Neuronal stem cell (in vitro differentiated cells): ENCODE data around the gene RNF125.

Experiments used
- DNase-seq: peaks from one replicate; pipeline ENCODE4 v3.0.0-alpha.2; 2013; ENCODE audit warnings: low spot score
- H2AFZ ChIP-seq: one replicate; pipeline ENCODE4 v1.6.1; 2013; ENCODE audit warnings: mild to moderate bottlenecking, low read length, inconsistent platforms
- H2AK5ac ChIP-seq: 2 replicates; pipeline ENCODE4 v1.6.1; 2013; ENCODE audit warnings: low read depth, mild to moderate bottlenecking, inconsistent platforms, low read length, moderate library complexity, mixed read lengths
- H2BK120ac ChIP-seq: 2 replicates; pipeline ENCODE4 v1.6.1; 2013; ENCODE audit warnings: low read depth, mild to moderate bottlenecking, inconsistent platforms, low read length, moderate library complexity, mixed read lengths
- H2BK12ac ChIP-seq: one replicate; pipeline ENCODE4 v1.6.1; 2013; ENCODE audit warnings: low read length, inconsistent platforms
- H2BK15ac ChIP-seq: 2 replicates; pipeline ENCODE4 v1.6.1; 2013; ENCODE audit warnings: mild to moderate bottlenecking, low read length, inconsistent platforms, mixed read lengths
- H2BK5ac ChIP-seq: one replicate; pipeline ENCODE4 v1.6.1; 2013; ENCODE audit warnings: inconsistent platforms, mild to moderate bottlenecking, low read length, moderate library complexity
- H3K14ac ChIP-seq: one replicate; pipeline ENCODE4 v1.6.1; 2013; ENCODE audit warnings: low read length, inconsistent platforms
- H3K18ac ChIP-seq: 2 replicates; pipeline ENCODE4 v1.6.1; 2013; ENCODE audit warnings: low read length, inconsistent platforms
- H3K23ac ChIP-seq: 2 replicates; pipeline ENCODE4 v1.6.1; 2013; ENCODE audit warnings: low read depth, mild to moderate bottlenecking, mixed read lengths, low read length, inconsistent platforms; ENCODE audit not compliant: poor library complexity
- H3K27ac ChIP-seq: replicated peaks from 3 replicates; pipeline ENCODE4 v1.5.1; 2013; ENCODE audit warnings: low read length, inconsistent platforms
- H3K27me3 ChIP-seq, 3 experiments: 2 replicates each; pipeline ENCODE4 v1.6.1; 2013; ENCODE audit warnings: low read length in 3 of 3, mild to moderate bottlenecking in 2 of 3, inconsistent platforms in 1 of 3, low read depth in 1 of 3, mixed read lengths in 1 of 3, moderate library complexity in 1 of 3; ENCODE audit not compliant: control insufficient read depth in 3 of 3, insufficient read depth in 3 of 3
- H3K36me3 ChIP-seq, 2 donors: replicated peaks in 1 of 2; 2 replicates each; pipeline ENCODE4 v1.6.1; 2013; ENCODE audit warnings: low read length in 2 of 2; ENCODE audit not compliant: control insufficient read depth in 2 of 2, insufficient read depth in 2 of 2
- H3K4ac ChIP-seq: 2 replicates; pipeline ENCODE4 v1.6.1; 2013; ENCODE audit warnings: inconsistent platforms, mild to moderate bottlenecking, low read length, moderate library complexity
- H3K4me1 ChIP-seq, 2 donors: 1 replicate in 1 of 2; 2 replicates in 1 of 2; pipeline ENCODE4 v1.6.1; 2013; ENCODE audit warnings: low read length in 2 of 2, low read depth in 1 of 2; ENCODE audit not compliant: control insufficient read depth in 2 of 2, insufficient read depth in 1 of 2
- H3K4me2 ChIP-seq: one replicate; pipeline ENCODE4 v1.6.1; 2013; ENCODE audit warnings: mild to moderate bottlenecking, low read length, inconsistent platforms; ENCODE audit not compliant: insufficient read depth, poor library complexity, severe bottlenecking
- H3K4me3 ChIP-seq, 2 donors: 2 replicates each; pipeline ENCODE4 v1.5.1; 2013; ENCODE audit warnings: low read length in 2 of 2, mild to moderate bottlenecking in 2 of 2, inconsistent platforms in 1 of 2, moderate library complexity in 1 of 2
- H3K79me1 ChIP-seq: one replicate; pipeline ENCODE4 v1.6.1; 2013; ENCODE audit warnings: low read depth, mild to moderate bottlenecking, inconsistent platforms, low read length, moderate library complexity
- H3K9ac ChIP-seq: one replicate; pipeline ENCODE4 v1.6.1; 2013; ENCODE audit warnings: mild to moderate bottlenecking, low read depth, low read length, inconsistent platforms; ENCODE audit not compliant: poor library complexity
- H3K9me3 ChIP-seq, 2 donors: replicated peaks in 1 of 2; 2 replicates each; pipeline versions ENCODE3 to v1.6.1; 2013; ENCODE audit warnings: low read length in 2 of 2, mild to moderate bottlenecking in 2 of 2, inconsistent platforms in 1 of 2, low read depth in 1 of 2, mixed read lengths in 1 of 2, moderate library complexity in 1 of 2; ENCODE audit not compliant: control insufficient read depth in 2 of 2, insufficient read depth in 1 of 2
- H4K8ac ChIP-seq: one replicate; pipeline ENCODE4 v1.6.1; 2013; ENCODE audit warnings: low read depth, mild to moderate bottlenecking, inconsistent platforms, low read length, moderate library complexity
- H4K91ac ChIP-seq: one replicate; pipeline ENCODE4 v1.6.1; 2013; ENCODE audit warnings: low read length, low read depth, mild to moderate bottlenecking, inconsistent platforms; ENCODE audit not compliant: poor library complexity
- WGBS, 2 donors: extraction: QIAGEN DNeasy Blood & Tissue Kit; methylation state at CpG; one replicate each; pipeline ENCODE4 v1.1.7; 2013; ENCODE audit warnings: missing lambda C conversion rate in 2 of 2, mixed read lengths in 1 of 2; ENCODE audit not compliant: insufficient read length in 2 of 2, insufficient replicate concordance in 1 of 2; ENCODE audit errors: extremely low coverage in 2 of 2; 5-methylcytosine and 5-hydroxymethylcytosine counted together

Gene RNF125

DNA sequence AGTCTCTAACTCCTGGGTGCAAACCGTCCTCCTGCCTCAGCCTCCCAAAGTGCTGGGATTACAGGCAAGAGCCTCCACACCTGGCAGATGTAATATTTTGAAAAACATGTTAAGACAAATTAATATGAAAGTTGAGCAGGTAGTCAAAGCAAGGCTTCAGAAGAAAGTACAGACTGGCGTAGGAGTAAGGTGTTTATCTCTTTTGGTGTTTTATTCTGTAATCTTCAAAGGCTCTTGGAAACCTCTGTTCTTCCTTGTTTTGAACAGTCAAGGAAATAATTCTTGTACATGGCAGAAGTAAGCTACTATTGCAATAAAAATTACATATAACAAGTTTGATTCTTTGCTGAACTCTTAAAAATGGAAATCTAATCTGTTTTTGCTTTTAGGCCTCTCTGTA lies 78.3 kb downstream of the RNF125 start:
- no peak overlapping the region for H3K4me2 ChIP-seq
- H3K23ac ChIP-seq: no peak overlapping the region
- H4K8ac ChIP-seq: no peak overlapping the region
- no peak overlapping the region for H2AK5ac ChIP-seq
- no peak for DNase-seq
- H3K4me1 ChIP-seq: peaks cover 2% of the 10 kb centered on the region in 2 donors
- H3K9ac ChIP-seq: no peak overlapping the region
- H3K14ac ChIP-seq: no peak overlapping the region
- no peak overlapping the region for H2BK15ac ChIP-seq
- no peak overlapping the region for H2BK12ac ChIP-seq
- H4K91ac ChIP-seq: no peak overlapping the region
- H2BK120ac ChIP-seq: no peak overlapping the region
- H3K9me3 ChIP-seq: peaks cover 0 to 7% of the 10 kb centered on the region in 2 donors
- no peak overlapping the region for H3K4ac ChIP-seq
- H3K4me3 ChIP-seq: no peak overlapping the region
- no peak overlapping the region for H3K18ac ChIP-seq
- no peak overlapping the region for H2BK5ac ChIP-seq
- H3K27me3 ChIP-seq: no peaks in the 10 kb centered on the region
- no peak overlapping the region for H2AFZ ChIP-seq
- WGBS, 2 donors: no CpG with 5 or more reads among the region's 2 CpGs
- H3K27ac ChIP-seq: no peak overlapping the region
- H3K36me3 ChIP-seq: peaks cover 0 to 67% of the 10 kb centered on the region in 2 donors
- H3K79me1 ChIP-seq: no peaks in the 10 kb centered on the region

DNA sequence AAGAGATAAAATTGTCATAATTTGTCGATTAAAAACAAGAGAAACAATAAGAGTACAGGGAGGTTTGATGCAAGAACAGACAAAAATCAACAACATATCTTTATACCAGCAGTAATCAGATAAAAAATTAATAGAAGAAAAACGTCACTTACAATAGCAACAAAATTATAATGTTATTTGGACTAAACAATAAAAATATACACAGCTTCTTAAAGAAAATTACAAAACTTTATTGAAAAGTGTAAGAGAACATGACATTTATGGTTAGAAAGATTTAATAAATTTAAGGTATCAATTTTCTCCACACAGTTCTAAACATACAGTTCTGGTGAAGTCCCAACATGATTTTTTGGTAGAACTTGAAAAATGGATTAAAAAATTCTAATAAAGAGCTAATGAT lies 85.9 kb downstream of the RNF125 start:
- Histone ChIP-seq H3K4me3 (no peak overlapping the region), H3K18ac (no peak overlapping the region), H3K14ac (no peak overlapping the region), H2BK12ac (no peak overlapping the region), H3K9ac (no peak overlapping the region), H2BK15ac (no peak overlapping the region), H3K36me3 (peaks cover 0 to 72% of the 10 kb centered on the region in 2 donors), H2BK5ac (no peak overlapping the region), H3K9me3 (peaks cover 0 to 14% of the 10 kb centered on the region in 2 donors), H3K79me1 (no peaks in the 10 kb centered on the region), H3K27ac (no peak overlapping the region), H3K4me2 (no peak overlapping the region), H2AFZ (no peak overlapping the region), H2BK120ac (no peak overlapping the region), H4K91ac (no peak overlapping the region), H3K27me3 (no peaks in the 10 kb centered on the region), H3K4ac (no peak overlapping the region), H3K4me1 (no peaks in the 10 kb centered on the region), H2AK5ac (no peak overlapping the region), H3K23ac (no peak overlapping the region), H4K8ac (no peak overlapping the region)
- no peak for DNase-seq
- no CpG with 5 or more reads among the region's 2 CpGs for whole genome bisulfite sequencing, 2 donors

DNA sequence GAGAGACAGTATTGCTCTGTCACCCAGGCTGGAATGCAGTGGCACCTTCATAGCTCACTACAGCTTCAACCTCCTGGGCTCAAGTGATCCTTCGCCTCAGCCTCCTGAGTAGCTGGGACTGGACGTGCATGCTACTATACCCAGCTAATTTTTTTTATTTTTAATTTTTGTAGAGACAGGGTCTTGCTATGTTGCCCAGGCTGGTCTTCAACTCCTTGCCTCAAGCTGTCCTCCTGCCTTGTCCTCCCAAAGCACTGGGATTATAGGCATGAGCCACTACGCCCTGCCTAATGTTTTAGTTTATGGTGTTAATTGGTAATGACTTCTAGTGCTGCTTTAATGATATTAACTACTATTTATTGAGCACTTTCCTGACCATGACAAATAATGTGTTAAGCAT lies 91.4 kb downstream of the RNF125 start:
- H3K27me3 ChIP-seq: no peaks in the 10 kb centered on the region
- no peaks in the 10 kb centered on the region for H3K79me1 ChIP-seq
- H3K4ac ChIP-seq: no peak overlapping the region
- no peak overlapping the region for H2AK5ac ChIP-seq
- no peak overlapping the region for H2BK120ac ChIP-seq
- no CpG with 5 or more reads among the region's 3 CpGs for WGBS, 2 donors
- H3K23ac ChIP-seq: no peak overlapping the region
- no peaks in the 10 kb centered on the region for H3K4me1 ChIP-seq
- peaks cover 0 to 4% of the 10 kb centered on the region in 2 donors for H3K9me3 ChIP-seq
- no peak overlapping the region for H4K91ac ChIP-seq
- DNase-seq: no peak
- no peak overlapping the region for H3K14ac ChIP-seq
- no peak overlapping the region for H2BK15ac ChIP-seq
- H4K8ac ChIP-seq: no peak overlapping the region
- no peak overlapping the region for H2BK5ac ChIP-seq
- H3K4me2 ChIP-seq: no peak overlapping the region
- peaks cover 2 to 87% of the 10 kb centered on the region in 2 donors for H3K36me3 ChIP-seq
- no peak overlapping the region for H2BK12ac ChIP-seq
- no peak overlapping the region for H2AFZ ChIP-seq
- H3K4me3 ChIP-seq: no peak overlapping the region
- no peak overlapping the region for H3K27ac ChIP-seq
- no peak overlapping the region for H3K9ac ChIP-seq
- H3K18ac ChIP-seq: no peak overlapping the region

DNA sequence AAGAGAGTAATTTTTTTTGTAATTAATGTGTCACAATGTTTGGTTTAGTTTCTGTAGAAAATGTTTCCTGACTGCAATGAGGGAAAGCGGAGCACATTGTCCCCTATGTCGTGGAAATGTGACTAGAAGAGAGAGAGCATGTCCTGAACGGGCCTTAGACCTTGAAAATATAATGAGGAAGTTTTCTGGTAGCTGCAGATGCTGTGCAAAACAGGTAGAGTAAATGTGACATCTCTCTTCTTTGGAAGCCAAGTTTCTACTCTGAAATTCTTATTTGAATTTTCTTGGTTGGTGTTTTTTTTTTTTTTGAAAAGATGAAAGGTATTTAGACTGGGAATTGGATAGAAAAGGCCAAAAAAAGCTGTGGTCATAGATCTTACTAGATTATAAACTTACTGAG lies 93.1 kb downstream of the RNF125 start:
- no peak overlapping the region for H4K91ac ChIP-seq
- H2AFZ ChIP-seq: no peak overlapping the region
- no peak overlapping the region for H3K4me2 ChIP-seq
- no peak overlapping the region for H2BK5ac ChIP-seq
- no peak overlapping the region for H3K4ac ChIP-seq
- no peak overlapping the region for H3K18ac ChIP-seq
- no peak overlapping the region for H3K14ac ChIP-seq
- H2BK12ac ChIP-seq: no peak overlapping the region
- H2BK120ac ChIP-seq: no peak overlapping the region
- peaks cover 0 to 3% of the 10 kb centered on the region in 2 donors for H3K9me3 ChIP-seq
- no peak overlapping the region for H4K8ac ChIP-seq
- DNase-seq: no peak
- H3K4me3 ChIP-seq: no peak overlapping the region
- peaks cover 7 to 89% of the 10 kb centered on the region in 2 donors for H3K36me3 ChIP-seq
- H3K27me3 ChIP-seq: no peaks in the 10 kb centered on the region
- H2BK15ac ChIP-seq: no peak overlapping the region
- H3K79me1 ChIP-seq: peaks cover 4% of the 10 kb centered on the region
- WGBS, 2 donors: no CpG with 5 or more reads among the region's 3 CpGs
- H2AK5ac ChIP-seq: no peak overlapping the region
- no peak overlapping the region for H3K27ac ChIP-seq
- H3K9ac ChIP-seq: no peak overlapping the region
- H3K23ac ChIP-seq: no peak overlapping the region
- H3K4me1 ChIP-seq: no peaks in the 10 kb centered on the region
